HepG2 (cell line): ENCODE data around the gene ZNF146. TPM values are rescaled to one million over a fixed set of nuclear protein-coding genes. Genes with fewer than 3 reads are reported as not detected.

Experiments used
- AGO1 ChIP-seq: fragments of 200-400 bp; formaldehyde crosslinking; IDR thresholded peaks from 2 replicates; pipeline ENCODE4 v1.6.1; 2017; ENCODE audit warnings: mild to moderate bottlenecking, low read depth, low read length, moderate library complexity; ENCODE audit not compliant: poor library complexity, severe bottlenecking
- BRD4 ChIP-seq: sonication (generic); formaldehyde crosslinking; IDR thresholded peaks from 2 replicates; pipeline ENCODE4 v1.4.0; 2020; ENCODE audit warnings: missing genetic modification reagents
- HNRNPH1 ChIP-seq: fragments of 200-400 bp; formaldehyde crosslinking; optimal IDR thresholded peaks from 2 replicates; pipeline ENCODE3; 2017; ENCODE audit warnings: mild to moderate bottlenecking, low read depth, low read length
- JUNB ChIP-seq: sonication (generic); formaldehyde crosslinking; IDR thresholded peaks from 2 replicates; pipeline ENCODE4 v1.8.0; 2022; ENCODE audit warnings: missing genetic modification reagents, mild to moderate bottlenecking, borderline replicate concordance
- KAT7 ChIP-seq: IDR thresholded peaks from 2 replicates; pipeline ENCODE4 v1.6.1; 2018; ENCODE audit warnings: borderline replicate concordance, missing compliant biosample characterization
- KLF9 ChIP-seq: IDR thresholded peaks from 2 replicates; pipeline ENCODE4 v1.6.1; 2016; ENCODE audit warnings: low read depth
- PHF8 ChIP-seq: sonication (generic); formaldehyde crosslinking; IDR thresholded peaks from 2 replicates; pipeline ENCODE4 v1.5.0; 2020; ENCODE audit warnings: missing genetic modification reagents
- RAD21 ChIP-seq: fragments of 450-650 bp; formaldehyde crosslinking; IDR thresholded peaks from 2 replicates; pipeline ENCODE4 v1.5.0; 2020; ENCODE audit warnings: mild to moderate bottlenecking
- REXO4 ChIP-seq: sonication (generic); formaldehyde crosslinking; IDR thresholded peaks from 2 replicates; pipeline ENCODE4 v1.8.0; 2022; ENCODE audit warnings: missing genetic modification reagents, mild to moderate bottlenecking, borderline replicate concordance
- SETDB1 ChIP-seq: sonication (generic); formaldehyde crosslinking; IDR thresholded peaks from 2 replicates; pipeline ENCODE4 v1.5.1; 2020; ENCODE audit warnings: missing genetic modification reagents, mild to moderate bottlenecking, borderline replicate concordance
- SRSF1 ChIP-seq: fragments of 200-400 bp; formaldehyde crosslinking; optimal IDR thresholded peaks from 2 replicates; pipeline ENCODE3; 2017; ENCODE audit warnings: mild to moderate bottlenecking, low read depth, low read length, moderate library complexity
- XRCC5 ChIP-seq: fragments of 200-400 bp; formaldehyde crosslinking; optimal IDR thresholded peaks from 2 replicates; pipeline ENCODE3; 2017; ENCODE audit warnings: mild to moderate bottlenecking, low read length
- ZBTB26 ChIP-seq: IDR thresholded peaks from 2 replicates; pipeline ENCODE4 v1.6.1; 2016; ENCODE audit warnings: missing compliant biosample characterization, missing genetic modification reagents, borderline replicate concordance
- ZFYVE20 ChIP-seq: sonication (generic); formaldehyde crosslinking; IDR thresholded peaks from 2 replicates; pipeline ENCODE4 v1.8.0; 2023; ENCODE audit warnings: low read depth, mild to moderate bottlenecking, moderate library complexity, missing genetic modification reagents, borderline replicate concordance
- ZNF616 ChIP-seq: sonication (generic); formaldehyde crosslinking; IDR thresholded peaks from 2 replicates; pipeline ENCODE4 v1.5.0; 2020; ENCODE audit warnings: low read depth, mild to moderate bottlenecking, missing genetic modification reagents
- ZNF749 ChIP-seq: sonication (generic); formaldehyde crosslinking; IDR thresholded peaks from 2 replicates; pipeline ENCODE4 v1.8.0; 2022; ENCODE audit warnings: mild to moderate bottlenecking, missing genetic modification reagents, moderate library complexity, borderline replicate concordance
- polyA plus RNA-seq, 8 experiments: library from polyadenylated mRNA; depleted of rRNA in 3 of 8; stranded (reverse) in 7 of 8; unstranded in 1 of 8; fragments of >200 nt; fragmentation: Illumina TruSeq in 4 of 8; extraction: Trizol in 4 of 8; gene quantifications; 2 replicates each; pipeline versions ENCODE4 v1.2.1 to v1.2.3, GENCODE V29; 2011 to 2016; ENCODE audit warnings: low read depth in 4 of 8, missing spikeins in 1 of 8, mixed read lengths in 1 of 8; ENCODE audit not compliant: insufficient read depth in 1 of 8
- total RNA-seq, 5 experiments: library from RNA; depleted of rRNA; stranded (reverse); fragments of >200 nt; fragmentation: Illumina TruSeq; extraction: Trizol; gene quantifications; 2 replicates each; pipeline ENCODE4 v1.2.3, GENCODE V29; 2016; ENCODE audit warnings: low read depth in 1 of 5
- TF ChIP-seq, protein P1 (sequence below): sonication (generic); formaldehyde crosslinking; IDR thresholded peaks from 2 replicates; pipeline ENCODE4 v1.4.0; 2020; ENCODE audit warnings: missing genetic modification reagents
- TF ChIP-seq, protein P2 (sequence below): fragments of 450-650 bp; IDR thresholded peaks from 2 replicates; pipeline ENCODE4 v1.6.1; 2016

The ZNF146 gene
- total and polyA plus RNA-seq, 2 of the 13 experiments (the other 11 are each of a cell fraction or from before 2014, with no cell fraction given), result 28.4 to 52.7 TPM

GRCh38 chr19:36215276-36216123 is 594 bp downstream of the ZNF146 start (continued):
- TF ChIP-seq, protein P1, sequence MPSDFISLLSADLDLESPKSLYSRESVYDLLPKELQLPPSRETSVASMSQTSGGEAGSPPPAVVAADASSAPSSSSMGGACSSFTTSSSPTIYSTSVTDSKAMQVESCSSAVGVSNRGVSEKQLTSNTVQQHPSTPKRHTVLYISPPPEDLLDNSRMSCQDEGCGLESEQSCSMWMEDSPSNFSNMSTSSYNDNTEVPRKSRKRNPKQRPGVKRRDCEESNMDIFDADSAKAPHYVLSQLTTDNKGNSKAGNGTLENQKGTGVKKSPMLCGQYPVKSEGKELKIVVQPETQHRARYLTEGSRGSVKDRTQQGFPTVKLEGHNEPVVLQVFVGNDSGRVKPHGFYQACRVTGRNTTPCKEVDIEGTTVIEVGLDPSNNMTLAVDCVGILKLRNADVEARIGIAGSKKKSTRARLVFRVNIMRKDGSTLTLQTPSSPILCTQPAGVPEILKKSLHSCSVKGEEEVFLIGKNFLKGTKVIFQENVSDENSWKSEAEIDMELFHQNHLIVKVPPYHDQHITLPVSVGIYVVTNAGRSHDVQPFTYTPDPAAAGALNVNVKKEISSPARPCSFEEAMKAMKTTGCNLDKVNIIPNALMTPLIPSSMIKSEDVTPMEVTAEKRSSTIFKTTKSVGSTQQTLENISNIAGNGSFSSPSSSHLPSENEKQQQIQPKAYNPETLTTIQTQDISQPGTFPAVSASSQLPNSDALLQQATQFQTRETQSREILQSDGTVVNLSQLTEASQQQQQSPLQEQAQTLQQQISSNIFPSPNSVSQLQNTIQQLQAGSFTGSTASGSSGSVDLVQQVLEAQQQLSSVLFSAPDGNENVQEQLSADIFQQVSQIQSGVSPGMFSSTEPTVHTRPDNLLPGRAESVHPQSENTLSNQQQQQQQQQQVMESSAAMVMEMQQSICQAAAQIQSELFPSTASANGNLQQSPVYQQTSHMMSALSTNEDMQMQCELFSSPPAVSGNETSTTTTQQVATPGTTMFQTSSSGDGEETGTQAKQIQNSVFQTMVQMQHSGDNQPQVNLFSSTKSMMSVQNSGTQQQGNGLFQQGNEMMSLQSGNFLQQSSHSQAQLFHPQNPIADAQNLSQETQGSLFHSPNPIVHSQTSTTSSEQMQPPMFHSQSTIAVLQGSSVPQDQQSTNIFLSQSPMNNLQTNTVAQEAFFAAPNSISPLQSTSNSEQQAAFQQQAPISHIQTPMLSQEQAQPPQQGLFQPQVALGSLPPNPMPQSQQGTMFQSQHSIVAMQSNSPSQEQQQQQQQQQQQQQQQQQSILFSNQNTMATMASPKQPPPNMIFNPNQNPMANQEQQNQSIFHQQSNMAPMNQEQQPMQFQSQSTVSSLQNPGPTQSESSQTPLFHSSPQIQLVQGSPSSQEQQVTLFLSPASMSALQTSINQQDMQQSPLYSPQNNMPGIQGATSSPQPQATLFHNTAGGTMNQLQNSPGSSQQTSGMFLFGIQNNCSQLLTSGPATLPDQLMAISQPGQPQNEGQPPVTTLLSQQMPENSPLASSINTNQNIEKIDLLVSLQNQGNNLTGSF (CRISPR knock-in tag), result 0 out of 2 replicates have a peak, but pooled peaks have one; percentile 56
- 0 out of 2 replicates have a peak, but pooled peaks have one; percentile 27 for TF ChIP-seq JUNB (CRISPR knock-in tag)
- no peak for TF ChIP-seq AGO1
- no peak for TF ChIP-seq REXO4
- TF ChIP-seq ZFYVE20 (CRISPR knock-in tag), result no peak
- TF ChIP-seq, protein P2, sequence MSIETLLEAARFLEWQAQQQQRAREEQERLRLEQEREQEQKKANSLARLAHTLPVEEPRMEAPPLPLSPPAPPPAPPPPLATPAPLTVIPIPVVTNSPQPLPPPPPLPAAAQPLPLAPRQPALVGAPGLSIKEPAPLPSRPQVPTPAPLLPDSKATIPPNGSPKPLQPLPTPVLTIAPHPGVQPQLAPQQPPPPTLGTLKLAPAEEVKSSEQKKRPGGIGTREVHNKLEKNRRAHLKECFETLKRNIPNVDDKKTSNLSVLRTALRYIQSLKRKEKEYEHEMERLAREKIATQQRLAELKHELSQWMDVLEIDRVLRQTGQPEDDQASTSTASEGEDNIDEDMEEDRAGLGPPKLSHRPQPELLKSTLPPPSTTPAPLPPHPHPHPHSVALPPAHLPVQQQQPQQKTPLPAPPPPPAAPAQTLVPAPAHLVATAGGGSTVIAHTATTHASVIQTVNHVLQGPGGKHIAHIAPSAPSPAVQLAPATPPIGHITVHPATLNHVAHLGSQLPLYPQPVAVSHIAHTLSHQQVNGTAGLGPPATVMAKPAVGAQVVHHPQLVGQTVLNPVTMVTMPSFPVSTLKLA, result no peak
- peak; percentile 93 for TF ChIP-seq HNRNPH1
- 0 out of 2 replicates have a peak, but pooled peaks have one; percentile 11 for TF ChIP-seq BRD4 (CRISPR knock-in tag)
- TF ChIP-seq ZNF616 (CRISPR knock-in tag), result no peak
- TF ChIP-seq RAD21, result no peak
- TF ChIP-seq ZNF749 (CRISPR knock-in tag), result no peak
- TF ChIP-seq SETDB1 (CRISPR knock-in tag), result no peak
- TF ChIP-seq KLF9, result 0 out of 2 replicates have a peak, but pooled peaks have one; percentile 20
- TF ChIP-seq KAT7 (CRISPR knock-in tag), result peak; percentile 71; the same call in 1 of the 2 replicates
- TF ChIP-seq ZBTB26 (CRISPR knock-in tag), result no peak
- peak; percentile 57; the same call in 1 of the 2 replicates for TF ChIP-seq PHF8
- no peak for TF ChIP-seq XRCC5
- no peak for TF ChIP-seq SRSF1
